PC-9 (cell line): Measurements from ENCODE around the gene UBE2L3.

Source experiments
- CTCF ChIP-seq: fragments of 200-600 bp; sonication (generic); conservative IDR thresholded peaks from 2 replicates; pipeline ENCODE4 v1.6.1; 2017; ENCODE audit warnings: mixed run types, antibody characterized with exemption, mild to moderate bottlenecking, moderate library complexity
- EZH2 ChIP-seq: fragments of 200-600 bp; sonication (generic); IDR thresholded peaks from 2 replicates; pipeline ENCODE4 v1.8.0; 2017; ENCODE audit warnings: antibody characterized with exemption, low read depth

GRCh38 chr22:21615731-21616130 is 48.2 kb downstream of the UBE2L3 start:
- no peak for TF ChIP-seq CTCF
- no peak for TF ChIP-seq EZH2
